Non-pigmented ciliary epithelial cell (primary cell): ENCODE measurements around the gene CIB4.

Source experiments
- DNase-seq: peaks from one replicate; pipeline ENCODE4 v3.0.0-alpha.2; 2010; ENCODE audit warnings: low read depth

Gene CIB4

GRCh38 chr2:26640781-26641564, at the start of gene CIB4:
CIB4 (minus strand) TSS chr2:26641366; CDS start chr2:26641314, 52 bp downstream.
- DNase-seq: no peak

- DNase-seq: no peak
These were observed 46.6 kb upstream of the CIB4 start for GRCh38 chr2:26687801-26688200.

GRCh38 chr2:26687328-26687727, 46.2 kb upstream of the CIB4 start:
- no peak for DNase-seq

- DNase-seq: no peak
These were observed 45.0 kb upstream of the CIB4 start for GRCh38 chr2:26685989-26686839.

- no peak for DNase-seq
These were observed 44.2 kb upstream of the CIB4 start for GRCh38 chr2:26685341-26685740.

- DNase-seq: no peak
These were observed 42.4 kb upstream of the CIB4 start for GRCh38 chr2:26683583-26683982.

- no peak for DNase-seq
These were observed 41.0 kb upstream of the CIB4 start for GRCh38 chr2:26682155-26682554.

- DNase-seq: no peak
These were observed 40.5 kb upstream of the CIB4 start for GRCh38 chr2:26681656-26682055.

- no peak for DNase-seq
These were observed 38.7 kb upstream of the CIB4 start for GRCh38 chr2:26679867-26680266.

GRCh38 chr2:26678035-26678434, 36.9 kb upstream of the CIB4 start:
- DNase-seq: no peak

GRCh38 chr2:26675651-26676255, 34.6 kb upstream of the CIB4 start:
- DNase-seq: no peak

- no peak for DNase-seq
These were observed 33.6 kb upstream of the CIB4 start for GRCh38 chr2:26674771-26675170.

- DNase-seq: no peak
These were observed 33.0 kb upstream of the CIB4 start for GRCh38 chr2:26674002-26674751.

GRCh38 chr2:26672818-26673393, 31.7 kb upstream of the CIB4 start:
- no peak for DNase-seq

GRCh38 chr2:26672112-26672817, 31.1 kb upstream of the CIB4 start:
- no peak for DNase-seq

GRCh38 chr2:26671691-26672090, 30.5 kb upstream of the CIB4 start:
- no peak for DNase-seq

- DNase-seq: no peak
These were observed 29.8 kb upstream of the CIB4 start for GRCh38 chr2:26670931-26671460.

GRCh38 chr2:26670171-26670570, 29.0 kb upstream of the CIB4 start:
- DNase-seq: no peak

GRCh38 chr2:26668856-26669750, 27.9 kb upstream of the CIB4 start:
- no peak for DNase-seq

GRCh38 chr2:26668041-26668440, 26.9 kb upstream of the CIB4 start:
- no peak for DNase-seq
